ENCODE results near the gene OSBPL3. TPM values are rescaled to one million over a fixed set of nuclear protein-coding genes. Genes with fewer than 3 reads are reported as not detected.

Gene OSBPL3
- polyA plus RNA-seq, 1 experiment: 26.5 TPM

DNA sequence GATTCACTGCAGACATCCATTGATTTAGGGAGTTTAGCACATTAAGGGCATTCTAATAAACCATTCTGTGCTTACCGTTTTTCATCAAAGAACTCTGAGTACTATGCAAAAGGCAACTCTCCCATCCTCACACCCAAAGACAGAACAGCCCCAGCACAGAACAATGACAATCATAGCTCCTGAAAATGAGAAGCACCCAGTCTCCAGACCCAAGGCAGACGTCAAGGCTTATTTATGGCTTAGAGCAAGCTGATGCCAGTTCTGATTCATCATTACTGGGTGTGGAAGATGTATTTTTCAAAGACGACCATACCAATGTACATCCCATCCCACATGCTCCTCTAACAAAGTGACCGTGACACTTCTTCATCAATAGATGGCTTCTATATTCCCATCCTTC, 67.6 kb downstream of the OSBPL3 start:
- Histone ChIP-seq H3K4me3 (ENCODE audit: low read depth, low read length) (no peak overlapping the region), H3K36me3 (ENCODE audit: control insufficient read depth, insufficient read depth, low read length) (no peaks in the 10 kb centered on the region), H3K27me3 (ENCODE audit: control insufficient read depth, insufficient read depth, low read length) (no peaks in the 10 kb centered on the region)
- TF ChIP-seq, protein P1, sequence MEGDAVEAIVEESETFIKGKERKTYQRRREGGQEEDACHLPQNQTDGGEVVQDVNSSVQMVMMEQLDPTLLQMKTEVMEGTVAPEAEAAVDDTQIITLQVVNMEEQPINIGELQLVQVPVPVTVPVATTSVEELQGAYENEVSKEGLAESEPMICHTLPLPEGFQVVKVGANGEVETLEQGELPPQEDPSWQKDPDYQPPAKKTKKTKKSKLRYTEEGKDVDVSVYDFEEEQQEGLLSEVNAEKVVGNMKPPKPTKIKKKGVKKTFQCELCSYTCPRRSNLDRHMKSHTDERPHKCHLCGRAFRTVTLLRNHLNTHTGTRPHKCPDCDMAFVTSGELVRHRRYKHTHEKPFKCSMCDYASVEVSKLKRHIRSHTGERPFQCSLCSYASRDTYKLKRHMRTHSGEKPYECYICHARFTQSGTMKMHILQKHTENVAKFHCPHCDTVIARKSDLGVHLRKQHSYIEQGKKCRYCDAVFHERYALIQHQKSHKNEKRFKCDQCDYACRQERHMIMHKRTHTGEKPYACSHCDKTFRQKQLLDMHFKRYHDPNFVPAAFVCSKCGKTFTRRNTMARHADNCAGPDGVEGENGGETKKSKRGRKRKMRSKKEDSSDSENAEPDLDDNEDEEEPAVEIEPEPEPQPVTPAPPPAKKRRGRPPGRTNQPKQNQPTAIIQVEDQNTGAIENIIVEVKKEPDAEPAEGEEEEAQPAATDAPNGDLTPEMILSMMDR (IDR thresholded peaks at IDR 0.05; ENCODE audit: insufficient read depth, low read depth, low read length): no peak
- ChIA-PET POLR2A (no interaction called here), CTCF (interaction anchor here (0.9 kb wide), 1 partner anchor 9 kb away, joined by 3 read pairs; no protein-coding TSS in a partner anchor)
- DNase-seq (ENCODE audit: low read depth): no peak

- Histone ChIP-seq H3K27me3 (ENCODE audit: control insufficient read depth, insufficient read depth, low read length) (no peaks in the 10 kb centered on the region), H3K4me3 (ENCODE audit: low read depth, low read length) (no peak overlapping the region), H3K36me3 (ENCODE audit: control insufficient read depth, insufficient read depth, low read length) (no peaks in the 10 kb centered on the region)
- ChIA-PET CTCF (interaction anchor here (1.2 to 1.7 kb wide), 2 partner anchors 9 to 68 kb away, joined by 3 to 6 read pairs; no protein-coding TSS in a partner anchor), POLR2A (no interaction called here)
- no peak for DNase-seq (ENCODE audit: low read depth)
- TF ChIP-seq, protein P1 (IDR thresholded peaks at IDR 0.05; ENCODE audit: insufficient read depth, low read depth, low read length): no peak
Observed at GRCh38 chr7:24911213-24911603, 68.8 kb downstream of the OSBPL3 start.

DNA sequence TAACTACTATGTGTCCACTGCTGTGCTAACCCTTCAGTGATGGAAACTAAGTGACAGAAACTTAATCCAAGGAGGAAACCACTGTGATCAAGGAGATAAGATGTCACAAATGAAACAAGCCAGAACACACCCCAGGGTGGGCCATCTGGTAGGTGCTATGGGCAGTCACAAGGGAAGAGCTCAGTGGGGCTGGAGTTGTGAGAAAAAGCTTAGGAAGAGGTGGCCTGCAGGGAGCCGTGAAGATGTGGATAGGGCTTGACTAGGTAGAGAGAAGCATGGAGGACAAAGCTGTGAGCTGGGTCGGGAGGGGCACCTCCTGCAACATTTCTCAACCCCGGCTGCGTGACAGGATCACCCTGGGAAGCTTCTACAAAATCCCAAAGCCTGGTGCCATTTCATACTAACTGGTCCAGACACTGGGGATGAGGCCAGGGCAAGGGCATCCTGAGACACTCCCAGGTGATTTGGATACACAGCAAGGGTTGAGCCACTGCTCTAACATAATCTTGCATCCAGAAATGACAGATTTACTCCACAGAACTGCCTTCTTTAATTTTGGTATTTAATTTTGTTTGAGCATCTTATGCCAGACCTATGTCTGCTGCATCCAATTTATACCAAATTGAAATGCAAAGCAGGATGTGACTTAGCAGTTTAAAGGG, 69.3 kb downstream of the OSBPL3 start:
- CTCF ChIA-PET: interaction anchor here (1.2 to 1.7 kb wide), 3 partner anchors 10 to 68 kb away, joined by 3 to 6 read pairs (median 3); no protein-coding TSS in a partner anchor
- Histone ChIP-seq H3K27me3 (ENCODE audit: control insufficient read depth, insufficient read depth, low read length) (no peaks in the 10 kb centered on the region), H3K4me3 (ENCODE audit: low read depth, low read length) (no peak overlapping the region), H3K36me3 (ENCODE audit: control insufficient read depth, insufficient read depth, low read length) (no peaks in the 10 kb centered on the region)
- TF ChIP-seq, protein P1 (IDR thresholded peaks at IDR 0.05; ENCODE audit: insufficient read depth, low read depth, low read length): no peak
- POLR2A ChIA-PET: no interaction called here
- DNase-seq (ENCODE audit: low read depth): no peak

DNA sequence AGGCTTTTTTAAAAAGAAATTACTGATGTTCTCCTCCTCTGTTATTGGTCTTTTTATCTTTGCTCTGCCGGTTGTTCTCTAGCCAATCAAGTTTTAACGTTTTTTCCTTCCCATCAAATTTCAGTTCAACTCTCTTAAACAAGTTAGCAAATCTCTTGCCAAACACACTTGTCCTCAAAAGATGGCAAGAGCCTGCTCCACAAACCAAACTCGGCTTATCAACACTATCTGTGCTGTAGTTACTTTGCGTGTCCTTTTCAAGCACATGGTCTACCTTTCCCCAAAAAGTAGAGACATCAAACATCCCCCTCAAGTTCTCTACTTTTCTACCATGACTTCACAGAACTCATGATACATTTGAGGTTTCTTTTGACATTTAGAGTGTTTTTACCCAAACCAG, 71.3 kb downstream of the OSBPL3 start:
- Histone ChIP-seq H3K27me3 (ENCODE audit: control insufficient read depth, insufficient read depth, low read length) (no peaks in the 10 kb centered on the region), H3K36me3 (ENCODE audit: control insufficient read depth, insufficient read depth, low read length) (no peaks in the 10 kb centered on the region), H3K4me3 (ENCODE audit: low read depth, low read length) (no peak overlapping the region)
- no peak for DNase-seq (ENCODE audit: low read depth)
- TF ChIP-seq, protein P1 (IDR thresholded peaks at IDR 0.05; ENCODE audit: insufficient read depth, low read depth, low read length): no peak
- POLR2A ChIA-PET: no interaction called here
- CTCF ChIA-PET: interaction anchor here (0.6 to 1.1 kb wide), 2 partner anchors 17 to 186 kb away, joined by 3 read pairs; no protein-coding TSS in a partner anchor

DNA sequence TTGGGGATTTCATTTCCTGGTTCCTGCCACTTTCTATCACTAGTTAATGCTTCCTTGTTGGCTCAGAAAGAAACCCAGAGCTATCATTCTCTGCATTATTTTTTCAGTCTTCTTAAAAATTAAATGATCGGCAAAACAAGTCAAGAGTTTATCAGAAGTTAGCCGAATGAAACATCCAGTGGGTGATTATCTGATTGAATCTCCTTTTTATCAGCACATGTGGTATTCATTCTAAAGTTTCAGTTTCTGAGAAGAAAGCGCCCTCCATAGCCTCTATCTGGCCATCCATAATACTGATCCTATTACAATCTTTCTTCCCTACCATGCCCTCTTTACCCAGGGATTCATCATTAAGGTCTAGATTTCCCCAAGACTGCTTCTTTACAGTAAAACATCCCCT, 71.8 kb downstream of the OSBPL3 start:
- Histone ChIP-seq H3K27me3 (ENCODE audit: control insufficient read depth, insufficient read depth, low read length) (no peaks in the 10 kb centered on the region), H3K4me3 (ENCODE audit: low read depth, low read length) (no peak overlapping the region)

More for the DNA sequence above, 71.8 kb downstream of the OSBPL3 start:
- POLR2A ChIA-PET: no interaction called here
- no peaks in the 10 kb centered on the region for H3K36me3 ChIP-seq (ENCODE audit: control insufficient read depth, insufficient read depth, low read length)
- no peak for DNase-seq (ENCODE audit: low read depth)
- CTCF ChIA-PET: interaction anchor here (0.6 kb wide), 1 partner anchor 17 kb away, joined by 3 read pairs; no protein-coding TSS in a partner anchor
- TF ChIP-seq, protein P1 (IDR thresholded peaks at IDR 0.05; ENCODE audit: insufficient read depth, low read depth, low read length): no peak
